IMR-90 (cell line): Measurements from ENCODE around the gene MRPL17. TPM values are rescaled to one million over a fixed set of nuclear protein-coding genes. Genes with fewer than 3 reads are reported as not detected.

Experiments
- ATAC-seq: fragments of 200-7000 bp; cut with Tn5 transposase; 2 replicates; pipeline ENCODE4 v1.9.1; 2020; ENCODE audit warnings: low read depth, mild to moderate bottlenecking, moderate library complexity
- BruUV-seq: library from RNA; stranded (reverse); fragments of 400-500 nt; replicated peaks from 2 replicates; lab custom pipeline; 2021; lab: Mats Ljungman, UMichigan
- CTCF ChIA-PET: fragments of 300-600 bp; formaldehyde crosslinking; extraction: SDS; loops from one replicate; lab custom pipeline; 2021; ENCODE audit warnings: antibody characterized with exemption; lab: Yijun Ruan, JAX
- POLR2A ChIA-PET: fragments of 300-600 bp; sonication (Branson Sonifier 250); formaldehyde crosslinking; loops from one replicate; lab custom pipeline; 2022; ENCODE audit warnings: antibody characterized with exemption; ENCODE audit not compliant: unreplicated experiment; lab: Charles Lee
- DNase-seq: peaks from one replicate; pipeline ENCODE4 v3.0.0; 2013
- H2AFZ ChIP-seq: replicated peaks from 2 replicates; pipeline ENCODE3; 2013; ENCODE audit warnings: low read length, mild to moderate bottlenecking; ENCODE audit not compliant: poor library complexity
- H2AK5ac ChIP-seq: 2 replicates; pipeline ENCODE4 v1.6.1; 2013; ENCODE audit warnings: low read depth, low read length, inconsistent platforms
- H2AK9ac ChIP-seq: replicated peaks from 2 replicates; pipeline ENCODE3; 2013; ENCODE audit warnings: mild to moderate bottlenecking, low read depth, low read length, moderate library complexity; ENCODE audit not compliant: poor library complexity
- H2BK120ac ChIP-seq: 2 replicates; pipeline ENCODE4 v1.6.1; 2013; ENCODE audit warnings: low read depth, low read length, inconsistent platforms
- H2BK15ac ChIP-seq: 3 replicates; pipeline ENCODE4 v1.6.1; 2013; ENCODE audit warnings: low read depth, low read length, inconsistent platforms
- H2BK20ac ChIP-seq: 2 replicates; pipeline ENCODE4 v1.6.1; 2013; ENCODE audit warnings: low read depth, mild to moderate bottlenecking, inconsistent platforms, low read length, moderate library complexity
- H2BK5ac ChIP-seq: 2 replicates; pipeline ENCODE4 v1.6.1; 2013; ENCODE audit warnings: mild to moderate bottlenecking, low read depth, low read length, inconsistent platforms; ENCODE audit not compliant: poor library complexity, severe bottlenecking
- H3K14ac ChIP-seq: replicated peaks from 2 replicates; pipeline ENCODE4 v1.6.1; 2013; ENCODE audit warnings: low read depth, low read length, inconsistent platforms
- H3K18ac ChIP-seq: 2 replicates; pipeline ENCODE4 v1.6.1; 2013; ENCODE audit warnings: low read depth, low read length, control low read depth
- H3K23ac ChIP-seq: 2 replicates; pipeline ENCODE4 v1.6.1; 2013; ENCODE audit warnings: low read depth, low read length, inconsistent platforms
- H3K27ac ChIP-seq: 2 replicates; pipeline ENCODE4 v1.5.1; 2013; ENCODE audit warnings: mild to moderate bottlenecking, control low read depth, low read length; ENCODE audit not compliant: insufficient read depth
- H3K27me3 ChIP-seq: 2 replicates; pipeline ENCODE4 v1.6.1; 2013; ENCODE audit warnings: low read length; ENCODE audit not compliant: control insufficient read depth, insufficient read depth
- H3K36me3 ChIP-seq: 2 replicates; pipeline ENCODE4 v1.6.1; 2013; ENCODE audit warnings: low read length, mixed read lengths; ENCODE audit not compliant: control insufficient read depth, insufficient read depth
- H3K4ac ChIP-seq: 2 replicates; pipeline ENCODE4 v1.6.1; 2013; ENCODE audit warnings: low read depth, low read length, inconsistent platforms
- H3K4me1 ChIP-seq: 2 replicates; pipeline ENCODE4 v1.6.1; 2013; ENCODE audit warnings: low read length, mixed read lengths; ENCODE audit not compliant: control insufficient read depth, insufficient read depth
- H3K4me2 ChIP-seq: 2 replicates; pipeline ENCODE4 v1.6.1; 2013; ENCODE audit warnings: low read depth, mild to moderate bottlenecking, control low read depth, low read length, moderate library complexity
- H3K4me3 ChIP-seq: 2 replicates; pipeline ENCODE4 v1.5.1; 2013; ENCODE audit warnings: low read depth, mild to moderate bottlenecking, control low read depth, low read length, moderate library complexity; ENCODE audit not compliant: insufficient read depth
- H3K56ac ChIP-seq: 2 replicates; pipeline ENCODE4 v1.6.1; 2013; ENCODE audit warnings: low read length, inconsistent platforms; ENCODE audit not compliant: insufficient read depth; ENCODE audit errors: extremely low read depth
- H3K79me1 ChIP-seq, 2 experiments: 2 replicates each; pipeline ENCODE4 v1.6.1; 2013; ENCODE audit warnings: low read length in 2 of 2, inconsistent platforms in 1 of 2, low read depth in 1 of 2
- H3K9ac ChIP-seq: 2 replicates; pipeline ENCODE4 v1.6.1; 2013; ENCODE audit warnings: low read depth, low read length, control low read depth
- H3K9me1 ChIP-seq: 2 replicates; pipeline ENCODE4 v1.6.1; 2013; ENCODE audit warnings: low read length, inconsistent platforms; ENCODE audit not compliant: insufficient read depth
- H3K9me3 ChIP-seq: 2 replicates; pipeline ENCODE4 v1.6.1; 2013; ENCODE audit warnings: low read length; ENCODE audit not compliant: control insufficient read depth, insufficient read depth
- H4K20me1 ChIP-seq: 2 replicates; pipeline ENCODE4 v1.6.1; 2013; ENCODE audit warnings: low read length, inconsistent platforms; ENCODE audit not compliant: insufficient read depth
- H4K5ac ChIP-seq: 2 replicates; pipeline ENCODE4 v1.6.1; 2013; ENCODE audit warnings: mild to moderate bottlenecking, low read depth, low read length, control low read depth
- H4K8ac ChIP-seq, 2 experiments: 2 replicates each; pipeline ENCODE4 v1.6.1; 2013; ENCODE audit warnings: low read depth in 2 of 2, low read length in 2 of 2, control low read depth in 1 of 2, inconsistent platforms in 1 of 2
- H4K91ac ChIP-seq: 2 replicates; pipeline ENCODE4 v1.6.1; 2013; ENCODE audit warnings: low read depth, low read length, inconsistent platforms; ENCODE audit not compliant: insufficient read depth
- FOS ChIP-seq: fragments of 150-350 bp; IDR thresholded peaks from 2 replicates; pipeline ENCODE4 v1.6.1; 2016; ENCODE audit warnings: low read depth, low read length
- MAFK ChIP-seq: IDR thresholded peaks from 2 replicates; pipeline ENCODE4 v1.6.1; 2012; ENCODE audit warnings: low read depth, low read length, improper control_type of control experiment
- MAZ ChIP-seq: IDR thresholded peaks from 2 replicates; pipeline ENCODE4 v1.6.1; 2012; ENCODE audit warnings: low read depth, mild to moderate bottlenecking, low read length, improper control_type of control experiment, moderate library complexity, borderline replicate concordance
- NFE2L2 ChIP-seq: fragments of 150-350 bp; IDR thresholded peaks from 2 replicates; pipeline ENCODE4 v1.6.1; 2016; ENCODE audit warnings: low read depth, mild to moderate bottlenecking, low read length
- RAD21 ChIP-seq: IDR thresholded peaks from 2 replicates; pipeline ENCODE4 v1.6.1; 2012; ENCODE audit warnings: low read length, improper control_type of control experiment
- RCOR1 ChIP-seq: IDR thresholded peaks from 2 replicates; pipeline ENCODE4 v1.6.1; 2012; ENCODE audit warnings: mild to moderate bottlenecking, low read length, improper control_type of control experiment; ENCODE audit not compliant: insufficient replicate concordance
- RFX5 ChIP-seq: IDR thresholded peaks from 2 replicates; pipeline ENCODE4 v1.8.0; 2012; ENCODE audit warnings: low read depth, mild to moderate bottlenecking, low read length, moderate library complexity
- WGBS, 2 experiments: methylation state at CpG; one replicate each; pipeline versions ENCODE4 v1.1.5 to v1.1.7; 2013; ENCODE audit warnings: missing lambda C conversion rate in 2 of 2; ENCODE audit not compliant: insufficient read length in 1 of 2; ENCODE audit errors: extremely low coverage in 2 of 2; 5-methylcytosine and 5-hydroxymethylcytosine counted together
- dilution Hi-C: fragments of 300-500 bp; cut with HindIII; formaldehyde crosslinking; loops from one replicate; pipeline ENCODE4 v1.14.3; 2018; ENCODE audit warnings: low sequenced_read_pairs; ENCODE audit not compliant: unreplicated experiment
- in situ Hi-C: fragments of 300-500 bp; cut with MboI; formaldehyde crosslinking; loops from 3 replicates; pipeline ENCODE4 v1.14.3; 2019; ENCODE audit warnings: low sequenced_read_pairs, inconsistent platforms, mixed read lengths
- intact Hi-C: fragments of 100-400 bp; cut with micrococcal nuclease; formaldehyde crosslinking; loops from 2 replicates; pipeline ENCODE4 v1.10.0; 2022
- polyA plus RNA-seq, 3 experiments: library from polyadenylated mRNA; depleted of rRNA; stranded (reverse); fragments of >200 nt; gene quantifications; 2 replicates each; pipeline ENCODE4 v1.2.3, GENCODE V29; 2012; ENCODE audit warnings: low replicate concordance in 1 of 3
- total RNA-seq: library from RNA; depleted of rRNA; stranded (reverse); fragments of >200 nt; gene quantifications from 2 replicates; pipeline ENCODE4 v1.2.3, GENCODE V29; 2012
- TF ChIP-seq, protein P1 (sequence below): conservative IDR thresholded peaks from 2 replicates; pipeline ENCODE4 v1.5.1; 2012; ENCODE audit warnings: mild to moderate bottlenecking, low read depth, low read length, improper control_type of control experiment

The MRPL17 gene
- total and polyA plus RNA-seq, 2 of the 4 experiments (the other 2 are of a cell fraction) = 70.3 to 85.2 TPM

DNA sequence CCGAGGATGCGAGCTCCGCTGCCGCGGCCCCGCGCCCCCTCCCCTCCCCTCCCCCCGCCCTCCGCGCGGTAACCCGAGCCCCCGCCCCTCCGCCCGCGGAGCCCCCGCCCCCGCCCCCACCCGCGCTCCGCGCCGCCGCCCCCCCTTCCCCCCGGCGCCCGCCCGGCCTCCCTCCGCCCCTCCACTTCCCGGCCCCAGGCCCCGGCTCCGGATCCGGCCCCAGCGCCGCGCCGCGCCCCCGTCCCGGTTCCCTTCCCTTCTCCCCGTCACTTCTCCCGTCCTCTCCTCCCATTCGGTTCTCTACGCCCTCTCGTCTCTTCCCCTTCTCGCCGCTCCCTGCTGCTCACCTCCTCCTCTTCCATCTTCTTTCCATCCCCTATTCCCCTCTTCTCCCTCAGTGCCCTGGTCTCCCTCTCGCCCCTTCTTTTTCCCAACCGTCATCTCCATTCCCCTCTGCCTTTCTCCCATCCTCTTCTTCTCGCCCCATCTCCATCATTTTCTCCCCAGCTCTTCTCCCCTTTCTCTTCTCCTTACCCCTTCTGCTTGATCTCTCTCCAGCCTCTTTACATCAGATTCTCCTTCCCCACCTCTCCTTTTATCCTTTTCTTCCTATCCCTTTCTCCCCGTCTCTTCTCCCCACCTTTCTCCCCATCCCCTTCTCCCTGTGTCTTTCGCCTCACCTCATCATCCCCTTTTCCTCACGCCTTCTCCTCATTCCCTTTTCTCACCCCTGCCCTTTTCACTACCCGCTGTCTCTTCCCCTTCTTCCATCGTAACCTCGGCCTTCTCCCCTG, 27.2 kb downstream of the MRPL17 start, which contains the start of gene DCHS1:
TSS of gene DCHS1 (minus strand) at position 20 of the 794 bp plus-strand sequence. CDS start 14,196 bp downstream, outside the sequence.
- Histone ChIP-seq H2BK5ac (no peak within 1 kb of the TSS), H2AFZ (peak within 1 kb of the TSS; percentile 86), H2BK20ac (peak within 1 kb of the TSS; percentile 5; the same call in 1 of the 2 replicates), H3K27ac (peak within 1 kb of the TSS; percentile 64), H3K27me3 (peaks cover 16% of the 10 kb centered on the region), H2BK15ac (peak within 1 kb of the TSS; percentile 30; the same call in 1 of the 3 replicates), H2BK120ac (peak within 1 kb of the TSS; percentile 83), H3K9me1 (peaks cover 18% of the 10 kb centered on the region), H2AK9ac (peak within 1 kb of the TSS; percentile 84), H3K56ac (no peak within 1 kb of the TSS), H4K5ac (peak within 1 kb of the TSS; percentile 98), H3K4me1 (peaks cover 5% of the 10 kb centered on the region), H3K36me3 (no peaks in the 10 kb centered on the region), H3K14ac (peak within 1 kb of the TSS; percentile 91), H3K4ac (peak within 1 kb of the TSS; percentile 85), H4K20me1 (0 out of 2 replicates have a peak, but pooled peaks cover 3% of the 10 kb centered on the region), H3K4me3 (peak within 1 kb of the TSS; percentile 98), H3K9ac (peak within 1 kb of the TSS; percentile 99), H2AK5ac (peak within 1 kb of the TSS; percentile 85), H3K79me1 (peaks cover 3 to 17% of the 10 kb centered on the region in 2 experiments; a peak in 2 of 4 replicates), H3K23ac (peak within 1 kb of the TSS; percentile 77), H4K8ac (peak within 1 kb of the TSS; percentile 50 to 78; a peak in 3 of 4 replicates), H3K4me2 (peak within 1 kb of the TSS; percentile 98), H4K91ac (peak within 1 kb of the TSS; percentile 79), H3K18ac (peak within 1 kb of the TSS; percentile 99), H3K9me3 (no peaks in the 10 kb centered on the region)
- dilution Hi-C loops = no loop called here
- ATAC-seq = peak; percentile 59
- POLR2A ChIA-PET = interaction anchor here (0.9 kb wide), 1 partner anchor 336 kb away, joined by 5 read pairs; no protein-coding TSS in a partner anchor
- WGBS, 2 experiments = 8 to 100% methylated on average over 2 to 11 of the region's 56 CpGs
- CTCF ChIA-PET = no interaction called here
- in situ Hi-C loops = no loop called here
- no peak for DNase-seq
- TF ChIP-seq MAZ = peak; percentile 7; the same call in 1 of the 2 replicates
- no peak for TF ChIP-seq NFE2L2
- no peak for TF ChIP-seq RCOR1
- TF ChIP-seq, protein P1, sequence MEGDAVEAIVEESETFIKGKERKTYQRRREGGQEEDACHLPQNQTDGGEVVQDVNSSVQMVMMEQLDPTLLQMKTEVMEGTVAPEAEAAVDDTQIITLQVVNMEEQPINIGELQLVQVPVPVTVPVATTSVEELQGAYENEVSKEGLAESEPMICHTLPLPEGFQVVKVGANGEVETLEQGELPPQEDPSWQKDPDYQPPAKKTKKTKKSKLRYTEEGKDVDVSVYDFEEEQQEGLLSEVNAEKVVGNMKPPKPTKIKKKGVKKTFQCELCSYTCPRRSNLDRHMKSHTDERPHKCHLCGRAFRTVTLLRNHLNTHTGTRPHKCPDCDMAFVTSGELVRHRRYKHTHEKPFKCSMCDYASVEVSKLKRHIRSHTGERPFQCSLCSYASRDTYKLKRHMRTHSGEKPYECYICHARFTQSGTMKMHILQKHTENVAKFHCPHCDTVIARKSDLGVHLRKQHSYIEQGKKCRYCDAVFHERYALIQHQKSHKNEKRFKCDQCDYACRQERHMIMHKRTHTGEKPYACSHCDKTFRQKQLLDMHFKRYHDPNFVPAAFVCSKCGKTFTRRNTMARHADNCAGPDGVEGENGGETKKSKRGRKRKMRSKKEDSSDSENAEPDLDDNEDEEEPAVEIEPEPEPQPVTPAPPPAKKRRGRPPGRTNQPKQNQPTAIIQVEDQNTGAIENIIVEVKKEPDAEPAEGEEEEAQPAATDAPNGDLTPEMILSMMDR = no peak
- TF ChIP-seq RAD21 = no peak
- no peak for TF ChIP-seq FOS
- TF ChIP-seq RFX5 = no peak
- no peak for TF ChIP-seq MAFK
- BruUV-seq = no TSS peak
- intact Hi-C loops = no loop called here
